HepG2 (cell line): ENCODE data around the gene JOSD1. TPM values are rescaled to one million over a fixed set of nuclear protein-coding genes. Genes with fewer than 3 reads are reported as not detected.

Source experiments
- CCAR2 ChIP-seq: fragments of 200-400 bp; formaldehyde crosslinking; optimal IDR thresholded peaks from 2 replicates; pipeline ENCODE3; 2018; ENCODE audit warnings: low read depth, mild to moderate bottlenecking, low read length, moderate library complexity
- CERS6 ChIP-seq: sonication (generic); formaldehyde crosslinking; IDR thresholded peaks from 2 replicates; pipeline ENCODE4 v1.5.0; 2020; ENCODE audit warnings: missing genetic modification reagents
- DMTF1 ChIP-seq: sonication (generic); formaldehyde crosslinking; IDR thresholded peaks from 2 replicates; pipeline ENCODE4 v1.4.0; 2020; ENCODE audit warnings: mild to moderate bottlenecking, missing genetic modification reagents
- ELF1 ChIP-seq: sonication (generic); formaldehyde crosslinking; IDR thresholded peaks from 2 replicates; pipeline ENCODE4 v1.4.0; 2020; ENCODE audit warnings: missing genetic modification reagents
- GMEB2 ChIP-seq: IDR thresholded peaks from 2 replicates; pipeline ENCODE4 v1.6.1; 2016; ENCODE audit warnings: missing biosample characterization, missing genetic modification reagents, low read depth
- HIVEP1 ChIP-seq: sonication (generic); formaldehyde crosslinking; IDR thresholded peaks from 2 replicates; pipeline ENCODE4 v1.4.0; 2020; ENCODE audit warnings: mild to moderate bottlenecking, missing genetic modification reagents
- IRF1 ChIP-seq: sonication (generic); formaldehyde crosslinking; IDR thresholded peaks from 2 replicates; pipeline ENCODE4 v1.4.0; 2020; ENCODE audit warnings: low read depth, mild to moderate bottlenecking, missing genetic modification reagents
- JDP2 ChIP-seq: sonication (generic); formaldehyde crosslinking; IDR thresholded peaks from 2 replicates; pipeline ENCODE4 v1.8.1; 2022; ENCODE audit warnings: missing genetic modification reagents, borderline replicate concordance
- NKX3-1 ChIP-seq: sonication (generic); formaldehyde crosslinking; IDR thresholded peaks from 2 replicates; pipeline ENCODE4 v1.5.0; 2020; ENCODE audit warnings: missing genetic modification reagents
- POGZ ChIP-seq: sonication (generic); formaldehyde crosslinking; IDR thresholded peaks from 2 replicates; pipeline ENCODE4 v1.4.0; 2020; ENCODE audit warnings: mild to moderate bottlenecking, missing genetic modification reagents
- SALL1 ChIP-seq: sonication (generic); formaldehyde crosslinking; IDR thresholded peaks from 2 replicates; pipeline ENCODE4 v1.8.0; 2022; ENCODE audit warnings: mild to moderate bottlenecking, missing genetic modification reagents
- SOX6 ChIP-seq, 2 experiments: fragments of 450-650 bp in 1 of 2; sonication (generic) in 1 of 2; formaldehyde crosslinking in 1 of 2; IDR thresholded peaks; 2 replicates each; pipeline versions ENCODE4 v1.4.0 to v1.6.1; 2017 to 2020; ENCODE audit warnings: antibody characterized with exemption in 1 of 2, mild to moderate bottlenecking in 1 of 2, missing genetic modification reagents in 1 of 2
- TAF15 ChIP-seq: fragments of 200-400 bp; formaldehyde crosslinking; IDR thresholded peaks from one replicate; pipeline ENCODE4 v1.6.1; 2018; ENCODE audit warnings: mild to moderate bottlenecking, low read depth, low read length; ENCODE audit not compliant: poor library complexity, severe bottlenecking
- TEAD3 ChIP-seq: optimal IDR thresholded peaks from 2 replicates; pipeline ENCODE3; 2016; ENCODE audit warnings: borderline replicate concordance
- YY1 ChIP-seq: IDR thresholded peaks from 2 replicates; pipeline ENCODE4 v1.6.1; 2011; ENCODE audit warnings: low read length, low read depth, moderate library complexity, mild to moderate bottlenecking; ENCODE audit not compliant: insufficient read depth, insufficient replicate concordance
- ZC3H4 ChIP-seq: sonication (generic); formaldehyde crosslinking; IDR thresholded peaks from 2 replicates; pipeline ENCODE4 v1.4.0; 2020; ENCODE audit warnings: missing genetic modification reagents, borderline replicate concordance
- ZFP1 ChIP-seq: IDR thresholded peaks from 2 replicates; pipeline ENCODE4 v1.6.1; 2016
- ZKSCAN8 ChIP-seq: IDR thresholded peaks from 2 replicates; pipeline ENCODE4 v1.6.1; 2016; ENCODE audit warnings: borderline replicate concordance, missing genetic modification reagents, missing compliant biosample characterization
- ZMYM2 ChIP-seq: sonication (generic); formaldehyde crosslinking; IDR thresholded peaks from 2 replicates; pipeline ENCODE4 v1.8.0; 2022; ENCODE audit warnings: mild to moderate bottlenecking, missing genetic modification reagents
- ZNF749 ChIP-seq: sonication (generic); formaldehyde crosslinking; IDR thresholded peaks from 2 replicates; pipeline ENCODE4 v1.8.0; 2022; ENCODE audit warnings: mild to moderate bottlenecking, missing genetic modification reagents, moderate library complexity, borderline replicate concordance
- ZSCAN20 ChIP-seq: sonication (generic); formaldehyde crosslinking; IDR thresholded peaks from 2 replicates; pipeline ENCODE4 v1.4.0; 2020; ENCODE audit warnings: missing genetic modification reagents, mild to moderate bottlenecking, borderline replicate concordance
- polyA plus RNA-seq, 8 experiments: library from polyadenylated mRNA; depleted of rRNA in 3 of 8; stranded (reverse) in 7 of 8; unstranded in 1 of 8; fragments of >200 nt; fragmentation: Illumina TruSeq in 4 of 8; extraction: Trizol in 4 of 8; gene quantifications; 2 replicates each; pipeline versions ENCODE4 v1.2.1 to v1.2.3, GENCODE V29; 2011 to 2016; ENCODE audit warnings: low read depth in 4 of 8, missing spikeins in 1 of 8, mixed read lengths in 1 of 8; ENCODE audit not compliant: insufficient read depth in 1 of 8
- total RNA-seq, 5 experiments: library from RNA; depleted of rRNA; stranded (reverse); fragments of >200 nt; fragmentation: Illumina TruSeq; extraction: Trizol; gene quantifications; 2 replicates each; pipeline ENCODE4 v1.2.3, GENCODE V29; 2016; ENCODE audit warnings: low read depth in 1 of 5
- TF ChIP-seq, protein P1 (sequence below): sonication (generic); formaldehyde crosslinking; conservative IDR thresholded peaks from 2 replicates; pipeline ENCODE4 v1.4.0; 2020; ENCODE audit warnings: mild to moderate bottlenecking, missing genetic modification reagents, moderate library complexity

JOSD1 gene
- total and polyA plus RNA-seq, 2 of the 13 experiments (the other 11 are each of a cell fraction or from before 2014, with no cell fraction given): 31.7 to 38.4 TPM

DNA sequence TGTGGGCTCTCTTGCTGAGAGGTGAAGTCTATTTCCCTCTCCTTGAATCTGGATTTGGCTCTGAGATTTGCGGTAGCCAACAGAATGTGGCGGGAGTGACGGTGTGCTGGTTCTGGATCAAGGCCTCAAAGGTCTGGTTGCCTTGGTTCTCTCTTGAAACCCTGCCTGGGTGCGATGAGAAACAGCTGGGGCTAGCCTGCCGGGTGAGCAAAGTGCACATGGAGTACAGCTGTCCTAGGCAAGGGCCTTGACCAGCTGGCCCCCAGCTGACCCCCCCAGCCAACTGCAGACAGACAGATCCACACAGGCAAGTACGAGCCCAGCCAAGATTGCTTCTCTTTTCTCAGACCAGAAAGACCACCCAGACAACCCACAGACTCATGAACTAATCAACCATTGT lies 44.2 kb upstream of the JOSD1 start (continued):
- TF ChIP-seq SOX6 (IDR thresholded peaks at IDR 0.05) (no peak), SOX6 (CRISPR knock-in tag; IDR thresholded peaks at IDR 0.05) (peak; percentile 20; the same call in 1 of the 2 replicates), ZFP1 (CRISPR knock-in tag) (no peak), DMTF1 (CRISPR knock-in tag) (no peak), SALL1 (CRISPR knock-in tag) (peak; percentile 59), IRF1 (CRISPR knock-in tag) (no peak), POGZ (CRISPR knock-in tag) (0 out of 2 replicates have a peak, but pooled peaks have one; percentile 22), ZMYM2 (CRISPR knock-in tag) (no peak), ZKSCAN8 (CRISPR knock-in tag) (no peak), ZNF749 (no peak), CCAR2 (no peak), NKX3-1 (CRISPR knock-in tag) (no peak), ZSCAN20 (no peak), JDP2 (CRISPR knock-in tag) (no peak), ELF1 (CRISPR knock-in tag) (no peak), GMEB2 (CRISPR knock-in tag) (no peak), CERS6 (CRISPR knock-in tag) (no peak), YY1 (no peak), TAF15 (no peak), TEAD3 (CRISPR knock-in tag) (peak; percentile 21), ZC3H4 (CRISPR knock-in tag) (no peak), HIVEP1 (CRISPR knock-in tag) (0 out of 2 replicates have a peak, but pooled peaks have one; percentile 28)
- TF ChIP-seq, protein P1, sequence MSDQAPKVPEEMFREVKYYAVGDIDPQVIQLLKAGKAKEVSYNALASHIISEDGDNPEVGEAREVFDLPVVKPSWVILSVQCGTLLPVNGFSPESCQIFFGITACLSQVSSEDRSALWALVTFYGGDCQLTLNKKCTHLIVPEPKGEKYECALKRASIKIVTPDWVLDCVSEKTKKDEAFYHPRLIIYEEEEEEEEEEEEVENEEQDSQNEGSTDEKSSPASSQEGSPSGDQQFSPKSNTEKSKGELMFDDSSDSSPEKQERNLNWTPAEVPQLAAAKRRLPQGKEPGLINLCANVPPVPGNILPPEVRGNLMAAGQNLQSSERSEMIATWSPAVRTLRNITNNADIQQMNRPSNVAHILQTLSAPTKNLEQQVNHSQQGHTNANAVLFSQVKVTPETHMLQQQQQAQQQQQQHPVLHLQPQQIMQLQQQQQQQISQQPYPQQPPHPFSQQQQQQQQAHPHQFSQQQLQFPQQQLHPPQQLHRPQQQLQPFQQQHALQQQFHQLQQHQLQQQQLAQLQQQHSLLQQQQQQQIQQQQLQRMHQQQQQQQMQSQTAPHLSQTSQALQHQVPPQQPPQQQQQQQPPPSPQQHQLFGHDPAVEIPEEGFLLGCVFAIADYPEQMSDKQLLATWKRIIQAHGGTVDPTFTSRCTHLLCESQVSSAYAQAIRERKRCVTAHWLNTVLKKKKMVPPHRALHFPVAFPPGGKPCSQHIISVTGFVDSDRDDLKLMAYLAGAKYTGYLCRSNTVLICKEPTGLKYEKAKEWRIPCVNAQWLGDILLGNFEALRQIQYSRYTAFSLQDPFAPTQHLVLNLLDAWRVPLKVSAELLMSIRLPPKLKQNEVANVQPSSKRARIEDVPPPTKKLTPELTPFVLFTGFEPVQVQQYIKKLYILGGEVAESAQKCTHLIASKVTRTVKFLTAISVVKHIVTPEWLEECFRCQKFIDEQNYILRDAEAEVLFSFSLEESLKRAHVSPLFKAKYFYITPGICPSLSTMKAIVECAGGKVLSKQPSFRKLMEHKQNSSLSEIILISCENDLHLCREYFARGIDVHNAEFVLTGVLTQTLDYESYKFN (CRISPR knock-in tag): peak; percentile 71
